H9 (cell line): ENCODE results near the gene ZFAND3. TPM values are rescaled to one million over a fixed set of nuclear protein-coding genes. Genes with fewer than 3 reads are reported as not detected.

Source experiments
- DNase-seq: peaks from one replicate; pipeline ENCODE4 v3.0.0-alpha.2; 2017
- H2AFZ ChIP-seq: one replicate; pipeline ENCODE4 v1.6.1; 2013; ENCODE audit warnings: mild to moderate bottlenecking, low read length, control low read depth, moderate library complexity
- H2AK5ac ChIP-seq: 2 replicates; pipeline ENCODE4 v1.6.1; 2013; ENCODE audit warnings: low read length, control low read depth, mixed read lengths; ENCODE audit not compliant: insufficient read length
- H2BK120ac ChIP-seq: one replicate; pipeline ENCODE4 v1.6.1; 2013; ENCODE audit warnings: low read depth, mild to moderate bottlenecking, low read length, control low read depth, inconsistent platforms; ENCODE audit not compliant: poor library complexity, severe bottlenecking
- H2BK12ac ChIP-seq: 2 replicates; pipeline ENCODE4 v1.6.1; 2013; ENCODE audit warnings: low read length, control low read depth, mixed read lengths, low read depth; ENCODE audit not compliant: insufficient read length
- H2BK15ac ChIP-seq: 2 replicates; pipeline ENCODE4 v1.6.1; 2013; ENCODE audit warnings: low read depth, low read length, control low read depth
- H2BK20ac ChIP-seq: one replicate; pipeline ENCODE4 v1.6.1; 2013; ENCODE audit warnings: low read depth, mild to moderate bottlenecking, low read length, control low read depth, inconsistent platforms; ENCODE audit not compliant: poor library complexity, severe bottlenecking
- H2BK5ac ChIP-seq: 2 replicates; pipeline ENCODE4 v1.6.1; 2013; ENCODE audit warnings: low read length, control low read depth, mixed read lengths; ENCODE audit not compliant: insufficient read length
- H3K14ac ChIP-seq: 2 replicates; pipeline ENCODE4 v1.6.1; 2013; ENCODE audit warnings: low read length, control low read depth; ENCODE audit not compliant: insufficient read depth
- H3K18ac ChIP-seq: 2 replicates; pipeline ENCODE4 v1.6.1; 2013; ENCODE audit warnings: low read depth, mild to moderate bottlenecking, mixed read lengths, low read length, control low read depth; ENCODE audit not compliant: insufficient read length
- H3K23ac ChIP-seq: 2 replicates; pipeline ENCODE4 v1.6.1; 2013; ENCODE audit warnings: low read length, control low read depth, mixed read lengths, low read depth; ENCODE audit not compliant: insufficient read length
- H3K23me2 ChIP-seq: 2 replicates; pipeline ENCODE4 v1.6.1; 2013; ENCODE audit warnings: low read depth, mild to moderate bottlenecking, mixed read lengths, low read length, control low read depth; ENCODE audit not compliant: insufficient read length, poor library complexity, severe bottlenecking
- H3K27ac ChIP-seq: 2 replicates; pipeline ENCODE4 v1.5.1; 2013; ENCODE audit warnings: low read length, control low read depth, mixed read lengths, low read depth; ENCODE audit not compliant: insufficient read length
- H3K27me3 ChIP-seq: 2 replicates; pipeline ENCODE4 v1.6.1; 2013; ENCODE audit warnings: low read length, control low read depth, inconsistent platforms; ENCODE audit not compliant: insufficient read depth
- H3K4ac ChIP-seq: 2 replicates; pipeline ENCODE4 v1.6.1; 2013; ENCODE audit warnings: low read depth, mild to moderate bottlenecking, control low read depth, inconsistent platforms, low read length, moderate library complexity
- H3K4me1 ChIP-seq: 2 replicates; pipeline ENCODE4 v1.6.1; 2013; ENCODE audit warnings: low read length, control low read depth, inconsistent platforms; ENCODE audit not compliant: insufficient read depth
- H3K4me2 ChIP-seq: 2 replicates; pipeline ENCODE4 v1.6.1; 2013; ENCODE audit warnings: low read length, control low read depth, mixed read lengths; ENCODE audit not compliant: insufficient read length, insufficient read depth
- H3K56ac ChIP-seq: 2 replicates; pipeline ENCODE4 v1.6.1; 2013; ENCODE audit warnings: low read depth, mild to moderate bottlenecking, mixed read lengths, low read length, control low read depth; ENCODE audit not compliant: insufficient read length
- H3K79me1 ChIP-seq: 2 replicates; pipeline ENCODE4 v1.6.1; 2013; ENCODE audit warnings: low read depth, mild to moderate bottlenecking, moderate library complexity, low read length, control low read depth, inconsistent platforms; ENCODE audit not compliant: insufficient read depth, poor library complexity, severe bottlenecking
- H3K79me2 ChIP-seq: 2 replicates; pipeline ENCODE4 v1.6.1; 2013; ENCODE audit warnings: low read length, control low read depth, inconsistent platforms; ENCODE audit not compliant: insufficient read depth
- H3K9ac ChIP-seq: 2 replicates; pipeline ENCODE4 v1.6.1; 2013; ENCODE audit warnings: low read length, control low read depth, mixed read lengths; ENCODE audit not compliant: insufficient read length; ENCODE audit errors: extremely low read depth
- H3K9me3 ChIP-seq: one replicate; pipeline ENCODE4 v1.6.1; 2013; ENCODE audit warnings: low read depth, low read length, inconsistent platforms; ENCODE audit not compliant: control insufficient read depth
- H3T11ph ChIP-seq: one replicate; pipeline ENCODE4 v1.6.1; 2013; ENCODE audit warnings: mild to moderate bottlenecking, low read length, control low read depth, inconsistent platforms
- H4K20me1 ChIP-seq: one replicate; pipeline ENCODE4 v1.6.1; 2013; ENCODE audit not compliant: control insufficient read depth, insufficient read length, insufficient read depth
- H4K5ac ChIP-seq: 2 replicates; pipeline ENCODE4 v1.6.1; 2013; ENCODE audit warnings: low read depth, mild to moderate bottlenecking, mixed read lengths, low read length, control low read depth; ENCODE audit not compliant: insufficient read length
- H4K8ac ChIP-seq: replicated peaks from 2 replicates; pipeline ENCODE4 v1.6.1; 2013; ENCODE audit warnings: low read length, control low read depth, mixed read lengths, low read depth; ENCODE audit not compliant: insufficient read length
- H4K91ac ChIP-seq: 2 replicates; pipeline ENCODE4 v1.6.1; 2013; ENCODE audit warnings: low read depth, mild to moderate bottlenecking, moderate library complexity, mixed read lengths, low read length, control low read depth; ENCODE audit not compliant: insufficient read length
- H3K27ac Mint-ChIP-seq, 3 experiments: 2 replicates in 2 of 3; 3 replicates in 1 of 3; pipeline ENCODE4 v1.8.0; 2020 to 2021; ENCODE audit warnings: mixed read lengths in 3 of 3, mild to moderate bottlenecking in 1 of 3, moderate library complexity in 1 of 3
- H3K27me3 Mint-ChIP-seq: 2 replicates; pipeline ENCODE4 v1.8.0; 2021; ENCODE audit warnings: low read depth, mild to moderate bottlenecking, moderate library complexity, mixed read lengths
- H3K36me3 Mint-ChIP-seq, 3 experiments: 2 replicates in 2 of 3; 3 replicates in 1 of 3; pipeline ENCODE4 v1.8.0; 2020 to 2021; ENCODE audit warnings: low read depth in 3 of 3, mixed read lengths in 3 of 3; ENCODE audit not compliant: insufficient read depth in 1 of 3
- H3K4me1 Mint-ChIP-seq, 2 experiments: 2 replicates each; pipeline ENCODE4 v1.8.0; 2020; ENCODE audit warnings: mixed read lengths in 2 of 2
- H3K4me3 Mint-ChIP-seq, 2 experiments: 2 replicates in 1 of 2; 3 replicates in 1 of 2; pipeline ENCODE4 v1.8.0; 2020 to 2021; ENCODE audit warnings: mild to moderate bottlenecking in 2 of 2, mixed read lengths in 2 of 2, moderate library complexity in 1 of 2
- H3K9me3 Mint-ChIP-seq, 2 experiments: 2 replicates in 1 of 2; 3 replicates in 1 of 2; pipeline ENCODE4 v1.8.0; 2020; ENCODE audit warnings: mild to moderate bottlenecking in 2 of 2, mixed read lengths in 2 of 2, moderate library complexity in 1 of 2
- WGBS: extraction: QIAGEN DNeasy Blood & Tissue Kit; methylation state at CpG from one replicate; pipeline ENCODE4 v1.1.7; 2013; ENCODE audit warnings: missing lambda C conversion rate, low lambda C conversion rate, mixed read lengths; ENCODE audit not compliant: insufficient read length; ENCODE audit errors: extremely low coverage; 5-methylcytosine and 5-hydroxymethylcytosine counted together
- total RNA-seq: library from RNA; stranded (reverse); gene quantifications from 2 replicates; pipeline ENCODE4 v1.2.1, GENCODE V29; 2021
- TF ChIP-seq, protein P1 (sequence below): fragments of 200-600 bp; sonication (generic); conservative IDR thresholded peaks from 3 replicates; pipeline ENCODE4 v1.8.0; 2021; ENCODE audit warnings: antibody characterized with exemption, mild to moderate bottlenecking

Gene ZFAND3
- total RNA-seq, 1 experiment from 2014 or later = 57.7 TPM

- H3K4me3 Mint-ChIP-seq = no peak overlapping the region
- no CpG with 5 or more reads among the region's 2 CpGs for WGBS
These were observed 36.8 kb downstream of the ZFAND3 start for GRCh38 chr6:37856285-37856684.

More at GRCh38 chr6:37856285-37856684, 36.8 kb downstream of the ZFAND3 start:
- no peaks in the 10 kb centered on the region for H3K23me2 ChIP-seq
- H4K5ac ChIP-seq = no peak overlapping the region
- H2BK15ac ChIP-seq = no peak overlapping the region
- H3K9me3 ChIP-seq = no peaks in the 10 kb centered on the region
- H3K27ac ChIP-seq = no peak overlapping the region
- H3K79me2 ChIP-seq = peaks cover 4% of the 10 kb centered on the region; the same call in 1 of the 2 replicates
- DNase-seq = no peak
- H3T11ph ChIP-seq = no peak overlapping the region
- no peak overlapping the region for H3K56ac ChIP-seq
- no peak overlapping the region for H3K4ac ChIP-seq
- no peak overlapping the region for H2BK20ac ChIP-seq
- Mint-ChIP-seq H3K9me3 (no peaks in the 10 kb centered on the region), H3K27me3 (no peaks in the 10 kb centered on the region), H3K4me1 (peaks cover 15 to 22% of the 10 kb centered on the region in 2 experiments), H3K27ac (peak overlapping the region in 1 of 3 experiments; percentile 1; a peak in 1 of 7 replicates), H3K36me3 (no peaks in the 10 kb centered on the region)
- H3K4me1 ChIP-seq = no peaks in the 10 kb centered on the region; the same call in 1 of the 2 replicates
- no peak overlapping the region for H3K4me2 ChIP-seq
- TF ChIP-seq, protein P1, sequence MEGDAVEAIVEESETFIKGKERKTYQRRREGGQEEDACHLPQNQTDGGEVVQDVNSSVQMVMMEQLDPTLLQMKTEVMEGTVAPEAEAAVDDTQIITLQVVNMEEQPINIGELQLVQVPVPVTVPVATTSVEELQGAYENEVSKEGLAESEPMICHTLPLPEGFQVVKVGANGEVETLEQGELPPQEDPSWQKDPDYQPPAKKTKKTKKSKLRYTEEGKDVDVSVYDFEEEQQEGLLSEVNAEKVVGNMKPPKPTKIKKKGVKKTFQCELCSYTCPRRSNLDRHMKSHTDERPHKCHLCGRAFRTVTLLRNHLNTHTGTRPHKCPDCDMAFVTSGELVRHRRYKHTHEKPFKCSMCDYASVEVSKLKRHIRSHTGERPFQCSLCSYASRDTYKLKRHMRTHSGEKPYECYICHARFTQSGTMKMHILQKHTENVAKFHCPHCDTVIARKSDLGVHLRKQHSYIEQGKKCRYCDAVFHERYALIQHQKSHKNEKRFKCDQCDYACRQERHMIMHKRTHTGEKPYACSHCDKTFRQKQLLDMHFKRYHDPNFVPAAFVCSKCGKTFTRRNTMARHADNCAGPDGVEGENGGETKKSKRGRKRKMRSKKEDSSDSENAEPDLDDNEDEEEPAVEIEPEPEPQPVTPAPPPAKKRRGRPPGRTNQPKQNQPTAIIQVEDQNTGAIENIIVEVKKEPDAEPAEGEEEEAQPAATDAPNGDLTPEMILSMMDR = no peak
- H3K23ac ChIP-seq = no peak overlapping the region
- no peak overlapping the region for H4K8ac ChIP-seq
- H3K14ac ChIP-seq = no peak overlapping the region
- no peak overlapping the region for H3K9ac ChIP-seq
- no peak overlapping the region for H2BK5ac ChIP-seq
- H3K18ac ChIP-seq = no peak overlapping the region
- no peak overlapping the region for H2AK5ac ChIP-seq
- H4K91ac ChIP-seq = no peak overlapping the region
- peaks cover 9% of the 10 kb centered on the region for H3K79me1 ChIP-seq
- no peaks in the 10 kb centered on the region for H3K27me3 ChIP-seq
- H4K20me1 ChIP-seq = no peaks in the 10 kb centered on the region
- H2BK12ac ChIP-seq = no peak overlapping the region
- no peak overlapping the region for H2AFZ ChIP-seq
- H2BK120ac ChIP-seq = no peak overlapping the region
